SU-DHL-6 (cell line): ENCODE results near the gene THEMIS.

ENCODE experiments used
- EZH2phosphoT487 ChIP-seq: fragments of 200-600 bp; sonication (generic), shearing (Covaris generic); conservative IDR thresholded peaks from 2 replicates; pipeline ENCODE4 v1.6.1; 2018; ENCODE audit warnings: mild to moderate bottlenecking, antibody characterized with exemption, low read length, moderate library complexity, mixed read lengths
- TF ChIP-seq, protein P1 (sequence below): fragments of 200-600 bp; sonication (generic); IDR thresholded peaks from one replicate; pipeline ENCODE4 v1.5.1; 2017; ENCODE audit warnings: antibody characterized with exemption, mild to moderate bottlenecking, low read length, moderate library complexity; ENCODE audit not compliant: insufficient read depth, poor library complexity, severe bottlenecking

DNA sequence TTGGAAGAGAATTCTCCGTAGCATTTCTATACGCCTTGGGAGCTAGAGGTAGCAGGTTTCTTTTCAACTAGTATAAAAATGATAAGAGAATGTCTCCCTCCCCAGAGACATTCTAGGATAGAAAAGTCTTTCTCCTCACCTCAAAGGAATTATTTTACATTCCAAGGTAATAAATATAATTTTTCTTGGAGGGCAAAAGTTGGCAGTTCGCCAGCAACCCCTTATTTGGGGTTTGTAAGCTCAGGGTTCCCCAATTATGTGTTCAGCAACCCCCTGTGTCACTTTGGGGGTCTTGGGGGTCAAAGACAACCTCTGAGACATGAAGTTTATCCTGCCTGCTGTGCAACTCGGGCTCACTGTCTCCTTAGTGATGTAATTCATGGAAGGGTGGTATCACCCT lies 58.3 kb downstream of the THEMIS start:
- TF ChIP-seq, protein P1, sequence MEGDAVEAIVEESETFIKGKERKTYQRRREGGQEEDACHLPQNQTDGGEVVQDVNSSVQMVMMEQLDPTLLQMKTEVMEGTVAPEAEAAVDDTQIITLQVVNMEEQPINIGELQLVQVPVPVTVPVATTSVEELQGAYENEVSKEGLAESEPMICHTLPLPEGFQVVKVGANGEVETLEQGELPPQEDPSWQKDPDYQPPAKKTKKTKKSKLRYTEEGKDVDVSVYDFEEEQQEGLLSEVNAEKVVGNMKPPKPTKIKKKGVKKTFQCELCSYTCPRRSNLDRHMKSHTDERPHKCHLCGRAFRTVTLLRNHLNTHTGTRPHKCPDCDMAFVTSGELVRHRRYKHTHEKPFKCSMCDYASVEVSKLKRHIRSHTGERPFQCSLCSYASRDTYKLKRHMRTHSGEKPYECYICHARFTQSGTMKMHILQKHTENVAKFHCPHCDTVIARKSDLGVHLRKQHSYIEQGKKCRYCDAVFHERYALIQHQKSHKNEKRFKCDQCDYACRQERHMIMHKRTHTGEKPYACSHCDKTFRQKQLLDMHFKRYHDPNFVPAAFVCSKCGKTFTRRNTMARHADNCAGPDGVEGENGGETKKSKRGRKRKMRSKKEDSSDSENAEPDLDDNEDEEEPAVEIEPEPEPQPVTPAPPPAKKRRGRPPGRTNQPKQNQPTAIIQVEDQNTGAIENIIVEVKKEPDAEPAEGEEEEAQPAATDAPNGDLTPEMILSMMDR: no peak
- no peak for TF ChIP-seq EZH2phosphoT487
